IMR-90 (cell line): ENCODE results near the gene DMRT3. TPM values are rescaled to one million over a fixed set of nuclear protein-coding genes. Genes with fewer than 3 reads are reported as not detected.

Source experiments
- ATAC-seq: fragments of 200-7000 bp; cut with Tn5 transposase; 2 replicates; pipeline ENCODE4 v1.9.1; 2020; ENCODE audit warnings: low read depth, mild to moderate bottlenecking, moderate library complexity
- BruUV-seq: library from RNA; stranded (reverse); fragments of 400-500 nt; replicated peaks from 2 replicates; lab custom pipeline; 2021; lab: Mats Ljungman, UMichigan
- CTCF ChIA-PET: fragments of 300-600 bp; formaldehyde crosslinking; extraction: SDS; loops from one replicate; lab custom pipeline; 2021; ENCODE audit warnings: antibody characterized with exemption; lab: Yijun Ruan, JAX
- POLR2A ChIA-PET: fragments of 300-600 bp; sonication (Branson Sonifier 250); formaldehyde crosslinking; loops from one replicate; lab custom pipeline; 2022; ENCODE audit warnings: antibody characterized with exemption; ENCODE audit not compliant: unreplicated experiment; lab: Charles Lee
- DNase-seq: peaks from one replicate; pipeline ENCODE4 v3.0.0; 2013
- H2AFZ ChIP-seq: replicated peaks from 2 replicates; pipeline ENCODE3; 2013; ENCODE audit warnings: low read length, mild to moderate bottlenecking; ENCODE audit not compliant: poor library complexity
- H2AK5ac ChIP-seq: 2 replicates; pipeline ENCODE4 v1.6.1; 2013; ENCODE audit warnings: low read depth, low read length, inconsistent platforms
- H2AK9ac ChIP-seq: replicated peaks from 2 replicates; pipeline ENCODE3; 2013; ENCODE audit warnings: mild to moderate bottlenecking, low read depth, low read length, moderate library complexity; ENCODE audit not compliant: poor library complexity
- H2BK120ac ChIP-seq: 2 replicates; pipeline ENCODE4 v1.6.1; 2013; ENCODE audit warnings: low read depth, low read length, inconsistent platforms
- H2BK15ac ChIP-seq: 3 replicates; pipeline ENCODE4 v1.6.1; 2013; ENCODE audit warnings: low read depth, low read length, inconsistent platforms
- H2BK20ac ChIP-seq: 2 replicates; pipeline ENCODE4 v1.6.1; 2013; ENCODE audit warnings: low read depth, mild to moderate bottlenecking, inconsistent platforms, low read length, moderate library complexity
- H2BK5ac ChIP-seq: 2 replicates; pipeline ENCODE4 v1.6.1; 2013; ENCODE audit warnings: mild to moderate bottlenecking, low read depth, low read length, inconsistent platforms; ENCODE audit not compliant: poor library complexity, severe bottlenecking
- H3K14ac ChIP-seq: replicated peaks from 2 replicates; pipeline ENCODE4 v1.6.1; 2013; ENCODE audit warnings: low read depth, low read length, inconsistent platforms
- H3K18ac ChIP-seq: 2 replicates; pipeline ENCODE4 v1.6.1; 2013; ENCODE audit warnings: low read depth, low read length, control low read depth
- H3K23ac ChIP-seq: 2 replicates; pipeline ENCODE4 v1.6.1; 2013; ENCODE audit warnings: low read depth, low read length, inconsistent platforms
- H3K27ac ChIP-seq: 2 replicates; pipeline ENCODE4 v1.5.1; 2013; ENCODE audit warnings: mild to moderate bottlenecking, control low read depth, low read length; ENCODE audit not compliant: insufficient read depth
- H3K27me3 ChIP-seq: 2 replicates; pipeline ENCODE4 v1.6.1; 2013; ENCODE audit warnings: low read length; ENCODE audit not compliant: control insufficient read depth, insufficient read depth
- H3K36me3 ChIP-seq: 2 replicates; pipeline ENCODE4 v1.6.1; 2013; ENCODE audit warnings: low read length, mixed read lengths; ENCODE audit not compliant: control insufficient read depth, insufficient read depth
- H3K4ac ChIP-seq: 2 replicates; pipeline ENCODE4 v1.6.1; 2013; ENCODE audit warnings: low read depth, low read length, inconsistent platforms
- H3K4me1 ChIP-seq: 2 replicates; pipeline ENCODE4 v1.6.1; 2013; ENCODE audit warnings: low read length, mixed read lengths; ENCODE audit not compliant: control insufficient read depth, insufficient read depth
- H3K4me2 ChIP-seq: 2 replicates; pipeline ENCODE4 v1.6.1; 2013; ENCODE audit warnings: low read depth, mild to moderate bottlenecking, control low read depth, low read length, moderate library complexity
- H3K4me3 ChIP-seq: 2 replicates; pipeline ENCODE4 v1.5.1; 2013; ENCODE audit warnings: low read depth, mild to moderate bottlenecking, control low read depth, low read length, moderate library complexity; ENCODE audit not compliant: insufficient read depth
- H3K56ac ChIP-seq: 2 replicates; pipeline ENCODE4 v1.6.1; 2013; ENCODE audit warnings: low read length, inconsistent platforms; ENCODE audit not compliant: insufficient read depth; ENCODE audit errors: extremely low read depth
- H3K79me1 ChIP-seq, 2 experiments: 2 replicates each; pipeline ENCODE4 v1.6.1; 2013; ENCODE audit warnings: low read length in 2 of 2, inconsistent platforms in 1 of 2, low read depth in 1 of 2
- H3K9ac ChIP-seq: 2 replicates; pipeline ENCODE4 v1.6.1; 2013; ENCODE audit warnings: low read depth, low read length, control low read depth
- H3K9me1 ChIP-seq: 2 replicates; pipeline ENCODE4 v1.6.1; 2013; ENCODE audit warnings: low read length, inconsistent platforms; ENCODE audit not compliant: insufficient read depth
- H3K9me3 ChIP-seq: 2 replicates; pipeline ENCODE4 v1.6.1; 2013; ENCODE audit warnings: low read length; ENCODE audit not compliant: control insufficient read depth, insufficient read depth
- H4K20me1 ChIP-seq: 2 replicates; pipeline ENCODE4 v1.6.1; 2013; ENCODE audit warnings: low read length, inconsistent platforms; ENCODE audit not compliant: insufficient read depth
- H4K5ac ChIP-seq: 2 replicates; pipeline ENCODE4 v1.6.1; 2013; ENCODE audit warnings: mild to moderate bottlenecking, low read depth, low read length, control low read depth
- H4K8ac ChIP-seq, 2 experiments: 2 replicates each; pipeline ENCODE4 v1.6.1; 2013; ENCODE audit warnings: low read depth in 2 of 2, low read length in 2 of 2, control low read depth in 1 of 2, inconsistent platforms in 1 of 2
- H4K91ac ChIP-seq: 2 replicates; pipeline ENCODE4 v1.6.1; 2013; ENCODE audit warnings: low read depth, low read length, inconsistent platforms; ENCODE audit not compliant: insufficient read depth
- BHLHE40 ChIP-seq: fragments of 150-350 bp; IDR thresholded peaks from 2 replicates; pipeline ENCODE4 v1.6.1; 2016; ENCODE audit warnings: mild to moderate bottlenecking, low read depth, low read length
- CEBPB ChIP-seq: IDR thresholded peaks from 2 replicates; pipeline ENCODE4 v1.6.1; 2012; ENCODE audit warnings: low read depth, low read length, improper control_type of control experiment
- CHD1 ChIP-seq: IDR thresholded peaks from 2 replicates; pipeline ENCODE4 v1.6.1; 2012; ENCODE audit warnings: low read depth, low read length, improper control_type of control experiment
- FOS ChIP-seq: fragments of 150-350 bp; IDR thresholded peaks from 2 replicates; pipeline ENCODE4 v1.6.1; 2016; ENCODE audit warnings: low read depth, low read length
- MAFK ChIP-seq: IDR thresholded peaks from 2 replicates; pipeline ENCODE4 v1.6.1; 2012; ENCODE audit warnings: low read depth, low read length, improper control_type of control experiment
- MAZ ChIP-seq: IDR thresholded peaks from 2 replicates; pipeline ENCODE4 v1.6.1; 2012; ENCODE audit warnings: low read depth, mild to moderate bottlenecking, low read length, improper control_type of control experiment, moderate library complexity, borderline replicate concordance
- MXI1 ChIP-seq: IDR thresholded peaks from 2 replicates; pipeline ENCODE4 v1.6.1; 2012; ENCODE audit warnings: low read depth, mild to moderate bottlenecking, low read length, moderate library complexity, borderline replicate concordance
- NFE2L2 ChIP-seq: fragments of 150-350 bp; IDR thresholded peaks from 2 replicates; pipeline ENCODE4 v1.6.1; 2016; ENCODE audit warnings: low read depth, mild to moderate bottlenecking, low read length
- POLR2A ChIP-seq: IDR thresholded peaks from 2 replicates; pipeline ENCODE4 v1.6.1; 2012; ENCODE audit warnings: mild to moderate bottlenecking, low read depth, low read length
- RAD21 ChIP-seq: IDR thresholded peaks from 2 replicates; pipeline ENCODE4 v1.6.1; 2012; ENCODE audit warnings: low read length, improper control_type of control experiment
- RCOR1 ChIP-seq: IDR thresholded peaks from 2 replicates; pipeline ENCODE4 v1.6.1; 2012; ENCODE audit warnings: mild to moderate bottlenecking, low read length, improper control_type of control experiment; ENCODE audit not compliant: insufficient replicate concordance
- RFX5 ChIP-seq: IDR thresholded peaks from 2 replicates; pipeline ENCODE4 v1.8.0; 2012; ENCODE audit warnings: low read depth, mild to moderate bottlenecking, low read length, moderate library complexity
- SMC3 ChIP-seq: fragments of 150-350 bp; IDR thresholded peaks from 2 replicates; pipeline ENCODE4 v1.6.1; 2016; ENCODE audit warnings: low read depth, mild to moderate bottlenecking, antibody characterized with exemption, low read length, moderate library complexity
- WGBS, 2 experiments: methylation state at CpG; one replicate each; pipeline versions ENCODE4 v1.1.5 to v1.1.7; 2013; ENCODE audit warnings: missing lambda C conversion rate in 2 of 2; ENCODE audit not compliant: insufficient read length in 1 of 2; ENCODE audit errors: extremely low coverage in 2 of 2; 5-methylcytosine and 5-hydroxymethylcytosine counted together
- dilution Hi-C: fragments of 300-500 bp; cut with HindIII; formaldehyde crosslinking; loops from one replicate; pipeline ENCODE4 v1.14.3; 2018; ENCODE audit warnings: low sequenced_read_pairs; ENCODE audit not compliant: unreplicated experiment
- in situ Hi-C: fragments of 300-500 bp; cut with MboI; formaldehyde crosslinking; loops from 3 replicates; pipeline ENCODE4 v1.14.3; 2019; ENCODE audit warnings: low sequenced_read_pairs, inconsistent platforms, mixed read lengths
- intact Hi-C: fragments of 100-400 bp; cut with micrococcal nuclease; formaldehyde crosslinking; loops from 2 replicates; pipeline ENCODE4 v1.10.0; 2022
- polyA plus RNA-seq, 3 experiments: library from polyadenylated mRNA; depleted of rRNA; stranded (reverse); fragments of >200 nt; gene quantifications; 2 replicates each; pipeline ENCODE4 v1.2.3, GENCODE V29; 2012; ENCODE audit warnings: low replicate concordance in 1 of 3
- total RNA-seq: library from RNA; depleted of rRNA; stranded (reverse); fragments of >200 nt; gene quantifications from 2 replicates; pipeline ENCODE4 v1.2.3, GENCODE V29; 2012
- TF ChIP-seq, protein P1 (sequence below): fragments of 150-350 bp; IDR thresholded peaks from 2 replicates; pipeline ENCODE4 v1.6.1; 2017; ENCODE audit warnings: mild to moderate bottlenecking, antibody characterized with exemption, low read length, low read depth
- TF ChIP-seq, protein P2 (sequence below): fragments of 150-350 bp; IDR thresholded peaks from 2 replicates; pipeline ENCODE4 v1.6.1; 2016; ENCODE audit warnings: low read depth, mild to moderate bottlenecking, low read length, moderate library complexity, borderline replicate concordance

The DMRT3 gene
- total and polyA plus RNA-seq, 2 of the 4 experiments (the other 2 are of a cell fraction): not detected

DNA sequence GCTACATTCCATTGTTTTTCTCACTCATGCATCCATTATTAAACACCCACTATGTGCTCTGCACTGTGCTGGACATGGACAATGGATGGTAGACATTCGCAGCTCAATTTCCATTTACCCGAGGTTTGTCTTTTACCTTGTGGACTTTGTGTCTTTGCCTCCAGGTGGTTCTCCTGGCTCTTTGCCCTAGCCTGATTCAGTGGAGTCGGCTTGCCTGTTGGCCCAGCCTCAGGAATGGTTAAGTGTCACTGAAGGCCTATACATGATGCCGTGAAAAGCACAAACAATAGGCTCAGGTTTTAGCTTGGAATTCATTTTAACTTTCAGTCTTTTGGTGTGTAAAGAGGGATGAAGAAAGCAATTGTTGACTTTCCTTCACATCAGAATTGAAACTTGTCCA lies 16.5 kb upstream of the DMRT3 start:
- Histone ChIP-seq H2AFZ (no peak overlapping the region), H2BK20ac (no peak overlapping the region), H4K8ac (no peak overlapping the region), H2AK9ac (no peak overlapping the region), H3K23ac (no peak overlapping the region), H2BK15ac (no peak overlapping the region), H3K4me3 (no peak overlapping the region), H3K27ac (no peak overlapping the region), H4K91ac (no peak overlapping the region), H3K9me1 (no peaks in the 10 kb centered on the region), H3K36me3 (no peaks in the 10 kb centered on the region), H3K14ac (no peak overlapping the region), H3K79me1 (no peaks in the 10 kb centered on the region), H3K9me3 (no peaks in the 10 kb centered on the region), H3K9ac (no peak overlapping the region), H3K18ac (no peak overlapping the region), H3K27me3 (no peaks in the 10 kb centered on the region; the same call in none of the 2 replicates), H2BK5ac (no peak overlapping the region), H3K4me2 (no peak overlapping the region), H3K56ac (no peak overlapping the region), H3K4ac (no peak overlapping the region), H4K20me1 (no peaks in the 10 kb centered on the region), H3K4me1 (no peaks in the 10 kb centered on the region), H2AK5ac (no peak overlapping the region), H2BK120ac (no peak overlapping the region), H4K5ac (no peak overlapping the region)
- WGBS, 2 experiments: 67% methylated on average over 3 of the region's 4 CpGs; no CpG with 5 or more reads in 1 of the 2 experiments
- ATAC-seq (no peak), DNase-seq (no peak)
- dilution Hi-C loops (no loop called here), intact Hi-C loops (no loop called here), in situ Hi-C loops (no loop called here)
- BruUV-seq: no TSS peak
- TF ChIP-seq RCOR1: no peak
- TF ChIP-seq, protein P1, sequence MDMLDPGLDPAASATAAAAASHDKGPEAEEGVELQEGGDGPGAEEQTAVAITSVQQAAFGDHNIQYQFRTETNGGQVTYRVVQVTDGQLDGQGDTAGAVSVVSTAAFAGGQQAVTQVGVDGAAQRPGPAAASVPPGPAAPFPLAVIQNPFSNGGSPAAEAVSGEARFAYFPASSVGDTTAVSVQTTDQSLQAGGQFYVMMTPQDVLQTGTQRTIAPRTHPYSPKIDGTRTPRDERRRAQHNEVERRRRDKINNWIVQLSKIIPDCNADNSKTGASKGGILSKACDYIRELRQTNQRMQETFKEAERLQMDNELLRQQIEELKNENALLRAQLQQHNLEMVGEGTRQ: no peak
- TF ChIP-seq CHD1: no peak
- TF ChIP-seq, protein P2, sequence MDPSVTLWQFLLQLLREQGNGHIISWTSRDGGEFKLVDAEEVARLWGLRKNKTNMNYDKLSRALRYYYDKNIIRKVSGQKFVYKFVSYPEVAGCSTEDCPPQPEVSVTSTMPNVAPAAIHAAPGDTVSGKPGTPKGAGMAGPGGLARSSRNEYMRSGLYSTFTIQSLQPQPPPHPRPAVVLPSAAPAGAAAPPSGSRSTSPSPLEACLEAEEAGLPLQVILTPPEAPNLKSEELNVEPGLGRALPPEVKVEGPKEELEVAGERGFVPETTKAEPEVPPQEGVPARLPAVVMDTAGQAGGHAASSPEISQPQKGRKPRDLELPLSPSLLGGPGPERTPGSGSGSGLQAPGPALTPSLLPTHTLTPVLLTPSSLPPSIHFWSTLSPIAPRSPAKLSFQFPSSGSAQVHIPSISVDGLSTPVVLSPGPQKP: no peak
- no peak for TF ChIP-seq MXI1
- no peak for TF ChIP-seq RAD21
- TF ChIP-seq MAFK: no peak
- TF ChIP-seq RFX5: no peak
- no peak for TF ChIP-seq BHLHE40
- no peak for TF ChIP-seq POLR2A
- TF ChIP-seq CEBPB: no peak
- no peak for TF ChIP-seq NFE2L2
- no peak for TF ChIP-seq FOS
- no peak for TF ChIP-seq SMC3
- TF ChIP-seq MAZ: no peak
- CTCF ChIA-PET: no interaction called here
- POLR2A ChIA-PET: no interaction called here
